Vagina (tissue), 2 donors: ENCODE results near the gene FHL2. TPM values are rescaled to one million over a fixed set of nuclear protein-coding genes. Genes with fewer than 3 reads are reported as not detected.

Experiments
- DNase-seq, 2 donors: peaks; one replicate each; pipeline ENCODE4 v3.0.0-alpha.2; 2017; ENCODE audit errors: extremely low spot score in 2 of 2
- H3K27ac ChIP-seq: fragments of 200-600 bp; sonication (generic); one replicate; pipeline ENCODE4 v1.5.1; 2019
- H3K27me3 ChIP-seq: fragments of 200-600 bp; sonication (generic); one replicate; pipeline ENCODE4 v1.5.1; 2019
- H3K36me3 ChIP-seq, 2 donors: fragments of 200-600 bp; sonication (generic); one replicate each; pipeline ENCODE4 v1.5.1; 2017 to 2019
- H3K4me1 ChIP-seq: fragments of 200-600 bp; sonication (generic); one replicate; pipeline ENCODE4 v1.5.1; 2019
- H3K4me3 ChIP-seq, 2 donors: fragments of 200-600 bp; sonication (generic); 1 replicate in 1 of 2; 2 replicates in 1 of 2; pipeline ENCODE4 v1.5.1; 2016 to 2019
- H3K9me3 ChIP-seq: fragments of 200-600 bp; sonication (generic); one replicate; pipeline ENCODE4 v1.5.1; 2019
- POLR2A ChIP-seq, 2 donors: fragments of 450-650 bp; IDR thresholded peaks; one replicate each; pipeline ENCODE4 v1.6.1; 2017; ENCODE audit warnings: antibody characterized with exemption in 2 of 2, mild to moderate bottlenecking in 2 of 2, moderate library complexity in 2 of 2
- POLR2AphosphoS5 ChIP-seq, 2 donors: sonication (generic); formaldehyde crosslinking; IDR thresholded peaks; one replicate each; pipeline ENCODE4 v1.9.0; 2017; ENCODE audit warnings: antibody characterized with exemption in 2 of 2, mild to moderate bottlenecking in 2 of 2, low read depth in 1 of 2; ENCODE audit not compliant: insufficient read depth in 1 of 2
- intact Hi-C: fragments of 100-400 bp; cut with DNase I; formaldehyde crosslinking; loops from one replicate; pipeline ENCODE4 v1.15.1; 2023
- total RNA-seq: library from RNA; depleted of rRNA; stranded (reverse); fragments of >200 nt; gene quantifications from one replicate; pipeline ENCODE4 v1.2.3, GENCODE V29; 2016
- TF ChIP-seq, protein P1 (sequence below), 3 experiments: fragments of 450-650 bp in 2 of 3; fragments of 200-600 bp in 1 of 3; sonication (generic) in 1 of 3; IDR thresholded peaks; one replicate each; pipeline ENCODE4 v1.5.1; 2017 to 2019; ENCODE audit warnings: antibody characterized with exemption in 3 of 3, mild to moderate bottlenecking in 2 of 3, moderate library complexity in 2 of 3

The FHL2 gene
- total RNA-seq, 1 donor from 2014 or later, result 62.1 TPM

DNA sequence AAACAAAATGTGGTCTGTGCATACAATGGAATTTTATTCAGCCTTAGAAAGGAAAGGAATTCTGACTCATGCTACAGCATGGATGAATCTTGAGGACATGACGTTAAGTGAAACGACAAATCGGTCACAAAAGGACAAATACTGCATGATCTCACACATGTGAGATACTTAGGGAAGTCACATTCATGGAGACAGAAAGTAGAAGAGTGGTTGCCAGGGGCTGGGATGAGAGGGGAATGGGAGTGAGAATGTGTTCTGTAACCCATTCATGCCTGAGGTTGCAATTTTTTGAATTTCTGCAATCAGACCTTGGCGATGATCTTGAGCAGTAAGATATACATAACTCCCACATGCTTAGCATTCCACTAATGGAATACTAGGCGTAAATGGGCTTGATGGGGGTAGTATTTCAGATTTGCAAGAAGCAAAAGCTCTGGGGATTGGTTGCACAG, 22.0 kb downstream of the FHL2 start:
- no peak for TF ChIP-seq POLR2AphosphoS5 (IDR thresholded peaks at IDR 0.05; ENCODE audit: insufficient read depth in 1 of 2, low read depth in 1 of 2)
- TF ChIP-seq, protein P1, sequence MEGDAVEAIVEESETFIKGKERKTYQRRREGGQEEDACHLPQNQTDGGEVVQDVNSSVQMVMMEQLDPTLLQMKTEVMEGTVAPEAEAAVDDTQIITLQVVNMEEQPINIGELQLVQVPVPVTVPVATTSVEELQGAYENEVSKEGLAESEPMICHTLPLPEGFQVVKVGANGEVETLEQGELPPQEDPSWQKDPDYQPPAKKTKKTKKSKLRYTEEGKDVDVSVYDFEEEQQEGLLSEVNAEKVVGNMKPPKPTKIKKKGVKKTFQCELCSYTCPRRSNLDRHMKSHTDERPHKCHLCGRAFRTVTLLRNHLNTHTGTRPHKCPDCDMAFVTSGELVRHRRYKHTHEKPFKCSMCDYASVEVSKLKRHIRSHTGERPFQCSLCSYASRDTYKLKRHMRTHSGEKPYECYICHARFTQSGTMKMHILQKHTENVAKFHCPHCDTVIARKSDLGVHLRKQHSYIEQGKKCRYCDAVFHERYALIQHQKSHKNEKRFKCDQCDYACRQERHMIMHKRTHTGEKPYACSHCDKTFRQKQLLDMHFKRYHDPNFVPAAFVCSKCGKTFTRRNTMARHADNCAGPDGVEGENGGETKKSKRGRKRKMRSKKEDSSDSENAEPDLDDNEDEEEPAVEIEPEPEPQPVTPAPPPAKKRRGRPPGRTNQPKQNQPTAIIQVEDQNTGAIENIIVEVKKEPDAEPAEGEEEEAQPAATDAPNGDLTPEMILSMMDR (IDR thresholded peaks at IDR 0.05), result no peak
- no peak for TF ChIP-seq POLR2A (IDR thresholded peaks at IDR 0.05)
- intact Hi-C loops, result no loop called here
- Histone ChIP-seq H3K27me3 (no peaks in the 10 kb centered on the region), H3K36me3 (no peaks in the 10 kb centered on the region), H3K9me3 (no peaks in the 10 kb centered on the region), H3K4me3 (no peak overlapping the region), H3K4me1 (peaks cover 57% of the 10 kb centered on the region), H3K27ac (no peak overlapping the region)
- no peak for DNase-seq

DNA sequence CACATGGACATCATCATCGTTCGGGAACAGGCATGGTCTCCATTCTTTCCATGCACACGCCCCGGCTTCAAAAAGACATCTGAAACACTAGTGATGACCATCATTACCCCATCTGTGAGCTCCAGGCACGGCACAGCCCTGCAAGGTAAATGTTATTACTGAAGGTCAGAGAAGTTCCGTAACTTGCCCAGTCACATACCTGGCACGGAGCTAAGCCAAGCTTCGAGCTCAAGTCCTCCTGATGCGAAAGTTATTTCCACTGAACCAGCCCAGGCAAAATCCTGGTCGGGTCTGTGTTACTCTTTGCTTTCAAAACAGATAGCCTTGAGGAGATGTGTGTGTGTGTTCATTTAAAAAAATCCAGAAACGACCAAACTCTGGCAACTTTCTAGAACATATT, 22.8 kb downstream of the FHL2 start:
- Histone ChIP-seq H3K4me1 (peaks cover 53% of the 10 kb centered on the region), H3K27me3 (no peaks in the 10 kb centered on the region), H3K27ac (no peak overlapping the region), H3K4me3 (no peak overlapping the region), H3K9me3 (no peaks in the 10 kb centered on the region), H3K36me3 (no peaks in the 10 kb centered on the region)
- intact Hi-C loops, result no loop called here
- DNase-seq, result no peak
- TF ChIP-seq, protein P1 (IDR thresholded peaks at IDR 0.05), result no peak
- TF ChIP-seq POLR2A (IDR thresholded peaks at IDR 0.05) (no peak), POLR2AphosphoS5 (IDR thresholded peaks at IDR 0.05; ENCODE audit: insufficient read depth in 1 of 2, low read depth in 1 of 2) (no peak)

DNA sequence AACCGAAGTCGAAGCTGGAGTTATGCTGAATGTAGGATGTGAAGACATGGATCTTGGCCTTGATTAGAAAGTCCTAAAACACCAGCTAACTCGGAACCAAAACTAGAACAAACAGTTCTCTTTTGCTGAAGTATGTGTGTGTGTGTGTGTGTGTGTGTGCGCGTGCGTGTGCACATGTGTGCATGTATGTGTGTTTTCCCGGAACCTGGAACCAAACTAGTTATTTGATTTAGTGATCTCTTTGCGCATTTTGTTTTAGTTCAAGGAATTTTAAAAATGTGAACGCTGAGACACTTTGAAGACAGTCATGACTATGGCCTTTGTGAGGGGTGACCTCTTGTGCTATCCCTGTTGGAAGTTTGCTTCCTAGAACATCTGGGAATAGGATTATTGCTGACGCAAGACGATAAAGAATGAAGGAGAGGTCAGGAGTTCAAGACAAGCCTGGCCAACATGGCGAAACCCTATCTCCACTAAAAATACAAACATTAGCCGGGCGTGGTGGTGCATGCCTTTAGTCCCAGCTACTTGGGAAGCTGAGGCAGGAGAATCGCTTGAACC, 23.8 kb downstream of the FHL2 start:
- intact Hi-C loops, result no loop called here
- peaks cover 49% of the 10 kb centered on the region for H3K4me1 ChIP-seq
- H3K4me3 ChIP-seq, result no peak overlapping the region

DNA sequence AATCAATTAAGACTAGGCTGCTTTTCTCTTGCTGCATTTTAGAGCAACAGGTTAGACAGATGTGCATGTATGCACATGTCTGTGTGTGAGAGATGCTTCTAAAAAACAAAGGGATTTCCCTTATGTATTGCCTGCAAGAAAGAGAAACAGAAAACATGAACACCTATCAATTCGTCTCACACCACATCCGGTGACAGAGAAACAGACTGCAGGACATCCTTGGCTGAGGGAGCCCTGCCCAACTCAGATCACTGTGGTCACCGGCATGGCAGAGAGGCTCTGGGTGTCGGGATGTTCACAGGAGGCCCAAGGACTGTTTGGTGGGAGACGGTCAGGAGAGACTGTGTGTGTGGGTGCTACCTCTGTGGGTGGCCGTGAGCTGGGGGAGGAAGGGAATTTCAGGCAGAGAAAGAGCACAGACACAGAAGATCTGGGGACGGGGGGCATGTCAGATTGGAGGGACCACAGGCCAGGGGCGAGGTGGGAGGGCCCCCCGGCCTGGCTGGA, 24.9 kb downstream of the FHL2 start:
- H3K4me3 ChIP-seq, result no peak overlapping the region
- peaks cover 39% of the 10 kb centered on the region for H3K4me1 ChIP-seq
- H3K27ac ChIP-seq, result peak overlapping the region; percentile 59
- intact Hi-C loops, result loop anchor here (5.0 kb wide), 1 partner anchor 148 kb away; no protein-coding TSS in a partner anchor
- DNase-seq, result no peak
- no peaks in the 10 kb centered on the region for H3K27me3 ChIP-seq
- H3K36me3 ChIP-seq, result no peaks in the 10 kb centered on the region
- no peaks in the 10 kb centered on the region for H3K9me3 ChIP-seq
- TF ChIP-seq, protein P1 (IDR thresholded peaks at IDR 0.05), result no peak
- no peak for TF ChIP-seq POLR2AphosphoS5 (IDR thresholded peaks at IDR 0.05; ENCODE audit: insufficient read depth in 1 of 2, low read depth in 1 of 2)
- TF ChIP-seq POLR2A (IDR thresholded peaks at IDR 0.05), result no peak

More for the DNA sequence above, 23.8 kb downstream of the FHL2 start:
- Histone ChIP-seq H3K36me3 (no peaks in the 10 kb centered on the region), H3K27me3 (no peaks in the 10 kb centered on the region), H3K9me3 (no peaks in the 10 kb centered on the region), H3K27ac (peak overlapping the region; percentile 59)
- DNase-seq, result no peak
- TF ChIP-seq, protein P1 (IDR thresholded peaks at IDR 0.05), result no peak
- TF ChIP-seq POLR2A (IDR thresholded peaks at IDR 0.05) (no peak), POLR2AphosphoS5 (IDR thresholded peaks at IDR 0.05; ENCODE audit: insufficient read depth in 1 of 2, low read depth in 1 of 2) (no peak)

DNA sequence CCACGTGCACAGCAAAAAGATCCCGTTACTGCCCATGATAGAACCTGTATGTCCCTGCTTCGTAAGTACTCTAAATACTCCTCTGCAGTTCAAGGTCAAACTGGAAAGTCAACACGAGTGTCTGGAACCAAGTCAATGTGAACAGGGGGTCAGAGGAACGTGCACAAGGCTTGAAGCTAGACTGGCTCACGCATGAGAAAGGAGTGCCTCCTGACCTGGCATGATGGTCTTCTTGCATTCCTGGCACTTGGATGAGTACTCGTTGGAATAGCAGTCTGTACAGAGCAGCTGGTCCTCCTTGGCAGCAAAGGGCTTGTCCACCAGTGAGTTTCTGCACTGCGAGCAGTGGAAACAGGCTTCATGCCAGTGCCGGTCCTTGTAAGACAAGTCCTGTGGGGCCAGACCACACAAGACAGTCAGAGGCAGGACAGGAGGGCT, 25.5 kb downstream of the FHL2 start:
- Histone ChIP-seq H3K27me3 (no peaks in the 10 kb centered on the region), H3K27ac (peak overlapping the region; percentile 59), H3K36me3 (no peaks in the 10 kb centered on the region), H3K4me1 (peaks cover 35% of the 10 kb centered on the region), H3K4me3 (no peak overlapping the region), H3K9me3 (no peaks in the 10 kb centered on the region)
- no peak for DNase-seq
- intact Hi-C loops, result loop anchor here (5.0 kb wide), 1 partner anchor 149 kb away; no protein-coding TSS in a partner anchor
- TF ChIP-seq POLR2A (IDR thresholded peaks at IDR 0.05), result no peak
- no peak for TF ChIP-seq POLR2AphosphoS5 (IDR thresholded peaks at IDR 0.05; ENCODE audit: insufficient read depth in 1 of 2, low read depth in 1 of 2)
- TF ChIP-seq, protein P1 (IDR thresholded peaks at IDR 0.05), result no peak
